Activated CD4-positive, alpha-beta T cell treated with anti-CD3 and anti-CD28 coated beads for 4 hours (primary cell): Measurements from ENCODE around the gene SYNE3.

Experiments
- DNase-seq, 2 donors: peaks; one replicate each; pipeline ENCODE4 v3.0.0-alpha.2; 2020

SYNE3 gene

DNA sequence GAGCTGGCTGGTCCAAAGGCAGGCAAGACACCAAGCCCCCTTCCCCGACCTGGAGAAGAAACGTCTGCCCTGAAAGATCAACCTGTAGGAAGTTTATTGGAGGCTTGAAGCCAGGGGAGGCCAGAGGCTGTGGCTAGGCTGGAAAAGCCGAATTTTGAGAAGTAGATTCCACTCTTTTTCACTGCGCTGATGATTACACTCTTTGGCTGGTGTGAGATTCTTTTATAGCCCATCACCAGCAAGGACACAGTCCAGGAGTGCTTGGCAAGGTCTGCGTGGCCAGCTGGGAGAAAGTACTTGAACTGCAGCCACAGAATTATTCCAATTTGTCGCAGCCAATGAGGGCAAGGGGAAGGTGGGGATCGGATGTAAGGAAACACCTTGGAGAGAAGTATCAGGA lies 45.0 kb downstream of the SYNE3 start:
- DNase-seq: no peak

DNA sequence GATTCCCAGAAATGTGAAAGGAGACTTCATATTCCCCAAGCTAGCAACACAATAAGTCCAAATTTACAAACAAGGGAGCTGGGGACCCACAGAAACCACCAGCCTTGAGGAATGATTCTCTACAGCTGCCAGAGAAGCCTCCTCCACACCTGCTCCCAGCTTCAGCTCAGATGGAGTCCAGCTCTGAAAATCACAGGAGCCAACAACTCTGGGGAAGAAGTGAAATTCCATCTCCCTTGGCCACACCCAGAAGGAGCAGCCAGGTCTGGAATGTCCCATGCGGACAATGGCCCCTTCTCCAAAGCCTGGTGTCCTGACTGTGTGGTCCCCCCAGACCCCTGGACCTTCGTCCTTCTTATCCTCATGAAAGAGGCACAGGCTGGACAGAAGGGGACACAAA lies 45.4 kb downstream of the SYNE3 start:
- no peak for DNase-seq

- DNase-seq: no peak
Measured at GRCh38 chr14:95469134-95469481, 47.3 kb downstream of the SYNE3 start.

GRCh38 chr14:95468448-95469133 lies 47.9 kb downstream of the SYNE3 start:
- no peak for DNase-seq

DNA sequence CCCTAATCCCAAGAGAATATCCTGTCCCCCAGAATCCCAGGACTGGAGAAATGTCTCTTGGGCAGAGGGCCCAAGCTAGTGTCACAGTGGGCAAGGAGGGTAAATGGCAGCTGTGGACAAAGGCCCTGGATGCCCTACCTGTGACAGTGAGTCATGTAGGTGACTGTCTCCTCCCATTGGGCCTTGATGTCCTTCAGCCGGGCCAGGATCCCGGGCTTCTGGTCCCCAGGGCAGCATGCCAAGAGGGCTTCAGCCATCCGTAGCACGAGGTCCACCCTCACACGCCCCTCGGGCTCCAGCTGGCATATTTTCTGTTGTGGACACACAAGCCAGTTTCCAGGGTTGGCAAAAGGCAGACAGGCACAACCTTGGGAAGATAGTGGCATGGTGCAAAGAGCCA lies 48.8 kb downstream of the SYNE3 start:
- no peak for DNase-seq

DNA sequence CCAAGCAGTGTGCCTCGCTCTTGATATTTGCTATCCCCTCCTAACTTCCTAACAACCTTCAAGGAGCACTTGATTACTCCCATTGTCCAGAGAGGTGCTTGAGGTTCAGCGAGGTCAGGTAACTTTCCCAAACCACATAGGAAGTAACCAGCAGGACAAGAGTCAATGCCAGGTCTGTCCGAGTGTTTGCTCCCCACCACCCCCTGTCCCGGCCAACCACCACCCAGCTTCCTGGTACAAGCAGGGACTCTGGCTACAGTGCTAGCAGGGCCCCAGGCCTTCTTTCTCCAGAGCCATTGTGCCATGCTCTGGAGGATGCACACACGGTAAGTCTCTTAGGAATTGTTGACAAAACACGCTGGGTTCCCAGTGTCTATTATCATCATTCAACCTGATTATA lies 49.2 kb downstream of the SYNE3 start:
- no peak for DNase-seq
